GM10266 (cell line): Measurements from ENCODE around the gene CCDC148.

Experiments
- DNase-seq: peaks from one replicate; pipeline ENCODE4 v3.0.0; 2012; ENCODE audit errors: extremely low spot score
- TF ChIP-seq, protein P1 (sequence below): IDR thresholded peaks from 2 replicates; pipeline ENCODE4 v1.5.1; 2012; ENCODE audit warnings: mild to moderate bottlenecking, low read depth; ENCODE audit not compliant: control insufficient read depth, insufficient read depth; ENCODE audit errors: missing control alignments

CCDC148 gene

DNA sequence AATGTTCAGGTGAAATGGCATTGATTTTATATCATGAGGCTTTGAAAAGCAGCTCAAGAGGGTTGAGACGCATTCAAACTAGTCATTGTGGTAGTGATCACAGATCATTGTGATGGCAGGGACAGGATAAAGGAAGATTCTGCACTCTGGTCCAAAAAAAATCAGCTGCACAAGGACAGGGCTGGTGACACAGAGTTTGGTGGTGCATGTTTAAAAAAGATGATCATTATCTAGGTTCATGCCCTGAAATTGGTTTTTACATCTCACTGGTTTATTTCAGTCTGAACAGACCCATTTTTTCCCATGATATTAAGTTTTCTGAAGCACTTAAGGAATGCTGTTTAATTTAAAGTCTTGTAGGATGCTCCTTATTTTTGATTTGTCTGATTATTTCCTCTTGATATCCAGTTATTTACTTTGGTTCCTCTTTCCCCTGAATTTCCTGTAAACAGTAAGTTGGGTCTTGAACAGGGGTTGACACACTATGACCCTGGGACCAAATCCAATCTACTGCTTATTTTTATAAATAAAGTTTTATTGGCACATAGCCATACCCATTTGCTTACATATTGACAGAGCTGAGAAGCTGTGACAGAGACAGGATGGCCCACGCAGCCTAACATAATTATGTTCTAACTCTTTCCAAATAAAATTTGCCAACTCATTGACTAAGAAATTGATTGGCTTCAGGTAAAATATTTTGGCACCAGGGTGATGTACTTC, 256.5 kb downstream of the CCDC148 start:
- no peak for DNase-seq
- TF ChIP-seq, protein P1, sequence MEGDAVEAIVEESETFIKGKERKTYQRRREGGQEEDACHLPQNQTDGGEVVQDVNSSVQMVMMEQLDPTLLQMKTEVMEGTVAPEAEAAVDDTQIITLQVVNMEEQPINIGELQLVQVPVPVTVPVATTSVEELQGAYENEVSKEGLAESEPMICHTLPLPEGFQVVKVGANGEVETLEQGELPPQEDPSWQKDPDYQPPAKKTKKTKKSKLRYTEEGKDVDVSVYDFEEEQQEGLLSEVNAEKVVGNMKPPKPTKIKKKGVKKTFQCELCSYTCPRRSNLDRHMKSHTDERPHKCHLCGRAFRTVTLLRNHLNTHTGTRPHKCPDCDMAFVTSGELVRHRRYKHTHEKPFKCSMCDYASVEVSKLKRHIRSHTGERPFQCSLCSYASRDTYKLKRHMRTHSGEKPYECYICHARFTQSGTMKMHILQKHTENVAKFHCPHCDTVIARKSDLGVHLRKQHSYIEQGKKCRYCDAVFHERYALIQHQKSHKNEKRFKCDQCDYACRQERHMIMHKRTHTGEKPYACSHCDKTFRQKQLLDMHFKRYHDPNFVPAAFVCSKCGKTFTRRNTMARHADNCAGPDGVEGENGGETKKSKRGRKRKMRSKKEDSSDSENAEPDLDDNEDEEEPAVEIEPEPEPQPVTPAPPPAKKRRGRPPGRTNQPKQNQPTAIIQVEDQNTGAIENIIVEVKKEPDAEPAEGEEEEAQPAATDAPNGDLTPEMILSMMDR = no peak

GRCh38 chr2:158197940-158198339, 258.6 kb downstream of the CCDC148 start:
- no peak for DNase-seq

DNA sequence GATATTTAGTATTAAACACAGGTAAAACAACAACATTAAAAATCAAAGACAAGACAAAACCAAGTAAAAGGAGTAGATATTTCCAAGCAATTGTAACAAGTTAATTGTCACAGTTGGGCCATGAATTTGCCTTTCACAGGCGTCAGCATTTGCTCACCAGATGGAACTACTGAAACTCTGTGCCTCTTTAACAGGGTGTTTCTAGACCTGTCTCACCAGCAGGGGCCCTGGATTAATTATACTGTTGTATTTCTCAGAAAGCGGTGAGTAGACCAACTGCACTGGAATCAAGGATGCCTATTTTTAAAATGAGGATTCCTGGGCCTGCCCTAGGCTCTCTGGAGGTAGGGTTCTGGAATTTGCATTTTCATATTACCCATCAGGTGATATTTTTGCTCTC, 262.3 kb downstream of the CCDC148 start:
- TF ChIP-seq, protein P1 = no peak
- no peak for DNase-seq

More at GRCh38 chr2:158197940-158198339, 258.6 kb downstream of the CCDC148 start:
- TF ChIP-seq, protein P1 = no peak

GRCh38 chr2:158192515-158193443, 263.8 kb downstream of the CCDC148 start:
- DNase-seq = no peak
- TF ChIP-seq, protein P1 = no peak

GRCh38 chr2:158191076-158191895, 265.3 kb downstream of the CCDC148 start:
- peak; percentile 21 for DNase-seq
- TF ChIP-seq, protein P1 = no peak

GRCh38 chr2:158189526-158189925, 267.0 kb downstream of the CCDC148 start:
- DNase-seq = no peak
- TF ChIP-seq, protein P1 = no peak
